ENCODE data around the gene GLUL.

The GLUL gene

DNA sequence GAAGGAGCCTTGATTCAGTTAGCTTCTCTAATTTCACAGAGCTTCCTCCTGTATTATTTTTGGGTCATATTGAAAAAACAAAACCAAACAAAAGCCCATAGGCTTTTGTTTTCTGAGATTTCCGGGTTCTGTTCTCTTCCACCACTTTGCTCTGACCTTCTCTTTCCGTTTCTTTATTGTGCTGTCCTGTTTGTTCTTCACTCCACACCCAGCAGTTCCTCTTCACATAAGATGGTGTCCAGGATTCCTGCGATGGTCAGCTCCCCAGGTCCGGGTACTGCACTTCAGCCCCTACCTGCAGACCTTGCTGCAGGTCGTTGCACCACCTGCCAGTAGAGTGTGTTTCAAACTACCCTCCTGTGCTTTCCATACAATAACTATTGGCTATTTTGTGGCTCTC lies 44.6 kb downstream of the GLUL start:
- Histone ChIP-seq H3K27me3 (ENCODE audit: insufficient read depth, low read length, poor library complexity) (no peaks in the 10 kb centered on the region), H4K8ac (ENCODE audit: low read depth, low read length) (no peak overlapping the region), H3K27ac (ENCODE audit: low read depth, low read length) (no peak overlapping the region), H3K4me3 (ENCODE audit: low read length) (no peak overlapping the region), H2BK5ac (ENCODE audit: low read length) (no peak overlapping the region), H3K4me2 (ENCODE audit: low read length) (no peak overlapping the region), H4K5ac (ENCODE audit: low read length) (no peak overlapping the region), H2BK15ac (replicated peaks; ENCODE audit: low read depth) (no peak overlapping the region), H3K79me2 (ENCODE audit: control insufficient read depth, insufficient read depth, low read length) (no peaks in the 10 kb centered on the region), H3K79me1 (ENCODE audit: low read length) (no peaks in the 10 kb centered on the region), H3K56ac (ENCODE audit: low read length) (no peak overlapping the region), H3K36me3 (ENCODE audit: control insufficient read depth, insufficient read depth, low read length) (no peaks in the 10 kb centered on the region), H2BK120ac (ENCODE audit: low read depth, low read length) (no peak overlapping the region), H3K4me1 (ENCODE audit: control insufficient read depth, low read depth, low read length) (peaks cover 6% of the 10 kb centered on the region), H3K9ac (ENCODE audit: low read length) (no peak overlapping the region), H3K23ac (ENCODE audit: low read length) (no peak overlapping the region), H2AK5ac (ENCODE audit: low read length) (no peak overlapping the region), H3K4ac (ENCODE audit: low read depth, low read length) (no peak overlapping the region), H3K18ac (ENCODE audit: low read length) (no peak overlapping the region)
- no peak for DNase-seq
- WGBS (ENCODE audit: extremely low coverage, insufficient coverage, low lambda C conversion rate) = no CpG with 5 or more reads among the region's 5 CpGs

DNA sequence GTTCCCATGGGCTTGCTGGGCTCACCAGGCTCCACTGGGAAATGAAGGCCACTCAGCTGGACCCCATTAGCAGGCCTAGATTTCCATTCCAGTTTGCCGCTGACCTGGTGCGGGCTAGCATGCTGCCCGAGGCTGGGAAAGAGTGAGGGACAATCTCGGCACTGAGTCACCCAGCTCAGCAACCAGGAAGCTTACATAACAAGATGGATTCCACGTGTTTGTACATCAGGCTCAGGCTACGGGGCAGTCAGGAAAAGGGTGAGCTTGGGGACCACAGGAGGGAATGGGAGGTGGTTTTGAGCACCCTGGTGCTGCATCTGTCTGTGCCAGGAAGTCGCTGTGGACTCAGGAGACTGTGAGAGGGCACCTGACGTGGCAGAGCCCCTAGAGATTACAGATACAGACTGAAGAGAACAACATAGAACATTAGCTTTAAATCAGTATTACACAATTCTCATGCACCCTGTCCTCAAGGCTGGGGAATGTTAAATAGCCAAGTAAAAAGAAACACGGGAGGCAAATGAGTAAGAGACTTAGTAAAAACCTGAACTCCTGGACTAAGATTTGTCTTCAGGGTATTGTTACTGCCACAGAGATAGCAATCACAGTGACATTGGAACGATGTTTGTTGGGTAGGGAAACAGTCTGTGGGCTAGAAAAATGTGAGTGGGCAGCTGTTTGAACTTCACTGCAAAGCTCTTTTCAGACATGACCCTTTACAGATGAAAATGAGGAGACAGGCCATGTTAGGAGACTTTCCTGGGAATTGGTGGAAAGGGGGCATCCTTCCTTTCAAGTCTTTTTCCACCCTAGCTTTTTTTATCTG lies 51.1 kb downstream of the GLUL start:
- peak overlapping the region; percentile 30 for H3K56ac ChIP-seq (ENCODE audit: low read length)
- no peaks in the 10 kb centered on the region for H3K79me2 ChIP-seq (ENCODE audit: control insufficient read depth, insufficient read depth, low read length)
- H3K4me1 ChIP-seq (ENCODE audit: control insufficient read depth, low read depth, low read length) = peaks cover 1% of the 10 kb centered on the region
- no peak overlapping the region for H2BK15ac ChIP-seq (replicated peaks; ENCODE audit: low read depth)
- no peak overlapping the region for H4K8ac ChIP-seq (ENCODE audit: low read depth, low read length)
- WGBS (ENCODE audit: extremely low coverage, insufficient coverage, low lambda C conversion rate) = no CpG with 5 or more reads among the region's 10 CpGs
- H3K23ac ChIP-seq (ENCODE audit: low read length) = no peak overlapping the region
- H3K9ac ChIP-seq (ENCODE audit: low read length) = no peak overlapping the region
- no peak overlapping the region for H4K5ac ChIP-seq (ENCODE audit: low read length)
- H2AK5ac ChIP-seq (ENCODE audit: low read length) = no peak overlapping the region
- DNase-seq = no peak
- H3K27ac ChIP-seq (ENCODE audit: low read depth, low read length) = no peak overlapping the region
- H3K4ac ChIP-seq (ENCODE audit: low read depth, low read length) = no peak overlapping the region
- no peaks in the 10 kb centered on the region for H3K27me3 ChIP-seq (ENCODE audit: insufficient read depth, low read length, poor library complexity)
- no peak overlapping the region for H3K4me3 ChIP-seq (ENCODE audit: low read length)
- no peaks in the 10 kb centered on the region for H3K36me3 ChIP-seq (ENCODE audit: control insufficient read depth, insufficient read depth, low read length)
- no peak overlapping the region for H3K18ac ChIP-seq (ENCODE audit: low read length)
- no peak overlapping the region for H2BK5ac ChIP-seq (ENCODE audit: low read length)
- H2BK120ac ChIP-seq (ENCODE audit: low read depth, low read length) = no peak overlapping the region
- no peaks in the 10 kb centered on the region for H3K79me1 ChIP-seq (ENCODE audit: low read length)
- H3K4me2 ChIP-seq (ENCODE audit: low read length) = no peak overlapping the region

DNA sequence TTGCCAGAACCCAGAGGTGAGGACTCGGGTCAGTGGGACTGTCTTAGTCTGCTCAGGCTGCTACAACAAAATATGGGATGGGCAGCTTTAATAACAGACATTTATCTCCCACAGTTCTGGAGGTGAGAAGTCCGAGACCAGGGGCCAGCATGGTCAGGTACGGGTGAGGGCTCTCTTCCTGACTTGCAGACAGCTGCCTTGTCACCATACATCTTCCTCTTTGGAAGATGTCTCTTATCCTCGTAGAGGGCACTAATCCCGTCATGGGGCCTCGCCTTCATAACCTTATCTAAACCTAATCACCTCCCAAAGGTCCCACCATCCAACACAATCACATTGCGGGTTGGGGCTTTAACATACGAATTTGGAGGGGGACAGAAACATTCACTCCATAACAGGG lies 51.9 kb downstream of the GLUL start:
- no CpG with 5 or more reads among the region's 8 CpGs for WGBS (ENCODE audit: extremely low coverage, insufficient coverage, low lambda C conversion rate)
- no peaks in the 10 kb centered on the region for H3K27me3 ChIP-seq (ENCODE audit: insufficient read depth, low read length, poor library complexity)

DNA sequence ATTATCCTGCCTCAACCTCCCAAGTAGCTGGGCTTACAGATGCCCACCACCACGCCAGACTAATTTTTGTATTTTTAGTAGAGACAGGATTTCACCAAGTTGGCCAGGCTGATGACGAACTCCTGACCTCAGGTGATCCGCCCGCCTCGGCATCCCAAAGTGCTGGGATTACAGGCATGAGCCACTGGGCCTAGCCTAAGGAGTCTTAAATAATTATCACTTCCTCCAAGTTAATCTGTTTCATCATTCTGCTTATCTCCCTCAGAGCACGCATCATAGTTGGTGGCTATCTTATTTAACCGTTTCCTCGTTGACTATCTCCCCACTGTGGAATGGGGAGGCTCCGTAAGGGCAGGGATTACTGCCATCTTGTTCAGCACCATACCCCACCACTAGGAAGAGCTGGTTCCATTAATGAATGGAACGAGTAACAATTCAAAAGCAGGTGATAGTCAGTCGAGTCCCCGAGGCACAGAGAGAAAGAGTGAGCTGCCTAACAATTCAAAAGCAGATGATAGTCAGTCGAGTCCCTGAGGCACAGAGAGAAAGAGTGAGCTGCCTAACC lies 52.7 kb downstream of the GLUL start:
- no peak overlapping the region for H3K4me3 ChIP-seq (ENCODE audit: low read length)
- no peak overlapping the region for H3K18ac ChIP-seq (ENCODE audit: low read length)
- no peak overlapping the region for H3K4me2 ChIP-seq (ENCODE audit: low read length)
- DNase-seq = peak; percentile 73
- no peaks in the 10 kb centered on the region for H3K36me3 ChIP-seq (ENCODE audit: control insufficient read depth, insufficient read depth, low read length)
- H3K79me2 ChIP-seq (ENCODE audit: control insufficient read depth, insufficient read depth, low read length) = no peaks in the 10 kb centered on the region
- no peak overlapping the region for H2BK120ac ChIP-seq (ENCODE audit: low read depth, low read length)
- H2AK5ac ChIP-seq (ENCODE audit: low read length) = no peak overlapping the region
- no peak overlapping the region for H3K9ac ChIP-seq (ENCODE audit: low read length)
- no peaks in the 10 kb centered on the region for H3K27me3 ChIP-seq (ENCODE audit: insufficient read depth, low read length, poor library complexity)
- H3K79me1 ChIP-seq (ENCODE audit: low read length) = no peaks in the 10 kb centered on the region
- H4K5ac ChIP-seq (ENCODE audit: low read length) = no peak overlapping the region
- peaks cover 1% of the 10 kb centered on the region for H3K4me1 ChIP-seq (ENCODE audit: control insufficient read depth, low read depth, low read length)
- H2BK5ac ChIP-seq (ENCODE audit: low read length) = no peak overlapping the region
- H3K23ac ChIP-seq (ENCODE audit: low read length) = no peak overlapping the region
- H3K56ac ChIP-seq (ENCODE audit: low read length) = no peak overlapping the region
- H3K4ac ChIP-seq (ENCODE audit: low read depth, low read length) = no peak overlapping the region
- no peak overlapping the region for H2BK15ac ChIP-seq (replicated peaks; ENCODE audit: low read depth)
- no CpG with 5 or more reads among the region's 13 CpGs for WGBS (ENCODE audit: extremely low coverage, insufficient coverage, low lambda C conversion rate)
- H4K8ac ChIP-seq (ENCODE audit: low read depth, low read length) = no peak overlapping the region
- H3K27ac ChIP-seq (ENCODE audit: low read depth, low read length) = no peak overlapping the region

More for the DNA sequence above, 51.9 kb downstream of the GLUL start:
- H2BK5ac ChIP-seq (ENCODE audit: low read length) = no peak overlapping the region
- no peak overlapping the region for H3K4ac ChIP-seq (ENCODE audit: low read depth, low read length)
- H3K79me2 ChIP-seq (ENCODE audit: control insufficient read depth, insufficient read depth, low read length) = no peaks in the 10 kb centered on the region
- H3K36me3 ChIP-seq (ENCODE audit: control insufficient read depth, insufficient read depth, low read length) = no peaks in the 10 kb centered on the region
- H3K4me2 ChIP-seq (ENCODE audit: low read length) = no peak overlapping the region
- H3K18ac ChIP-seq (ENCODE audit: low read length) = no peak overlapping the region
- no peak overlapping the region for H3K4me3 ChIP-seq (ENCODE audit: low read length)
- H3K27ac ChIP-seq (ENCODE audit: low read depth, low read length) = no peak overlapping the region
- H4K5ac ChIP-seq (ENCODE audit: low read length) = no peak overlapping the region
- no peak overlapping the region for H2BK120ac ChIP-seq (ENCODE audit: low read depth, low read length)
- H3K56ac ChIP-seq (ENCODE audit: low read length) = no peak overlapping the region
- no peak overlapping the region for H2BK15ac ChIP-seq (replicated peaks; ENCODE audit: low read depth)
- no peak overlapping the region for H2AK5ac ChIP-seq (ENCODE audit: low read length)
- H4K8ac ChIP-seq (ENCODE audit: low read depth, low read length) = no peak overlapping the region
- no peak for DNase-seq
- H3K9ac ChIP-seq (ENCODE audit: low read length) = no peak overlapping the region
- H3K4me1 ChIP-seq (ENCODE audit: control insufficient read depth, low read depth, low read length) = peaks cover 1% of the 10 kb centered on the region
- H3K79me1 ChIP-seq (ENCODE audit: low read length) = no peaks in the 10 kb centered on the region
- no peak overlapping the region for H3K23ac ChIP-seq (ENCODE audit: low read length)

DNA sequence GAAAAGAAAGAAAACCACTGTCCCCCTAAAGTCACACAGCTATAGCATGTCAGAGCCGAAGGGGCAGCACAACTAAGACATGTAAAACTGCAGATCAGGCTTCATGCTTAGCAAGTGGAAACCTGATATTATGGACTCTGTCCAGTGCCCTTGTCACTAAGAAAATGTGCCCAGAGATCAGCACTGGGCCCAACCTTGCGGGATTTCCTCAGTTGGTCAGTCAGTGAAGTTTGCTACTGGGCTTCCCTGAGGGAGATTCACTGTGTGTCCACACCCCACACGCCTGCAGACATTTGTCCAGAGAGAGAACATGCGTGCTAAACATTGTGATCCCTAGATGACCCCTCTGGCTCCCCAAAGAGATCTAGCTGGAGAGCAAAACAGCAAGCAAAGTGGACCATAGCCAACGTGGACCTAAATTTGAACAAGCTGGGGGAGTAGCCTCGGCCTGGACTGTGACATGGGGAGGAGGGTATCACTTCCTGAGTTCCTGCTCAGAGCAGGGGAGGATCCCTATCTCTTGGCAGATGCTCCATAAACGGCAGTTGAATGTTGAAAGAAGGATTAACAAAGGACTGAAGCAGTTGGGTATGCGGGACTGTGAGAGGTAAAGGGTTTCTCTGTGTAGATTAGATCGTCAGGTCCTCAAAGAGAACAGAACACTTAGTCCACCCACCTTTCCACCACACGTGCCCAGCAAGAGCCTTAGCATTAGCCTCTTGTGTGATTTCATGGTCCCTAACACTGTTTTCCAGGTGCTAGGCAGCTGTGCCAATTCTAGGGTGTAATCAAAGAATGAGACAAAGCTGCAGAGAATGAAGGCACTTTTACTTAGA lies 53.6 kb downstream of the GLUL start:
- Histone ChIP-seq H3K4me3 (ENCODE audit: low read length) (no peak overlapping the region), H2AK5ac (ENCODE audit: low read length) (no peak overlapping the region), H3K9ac (ENCODE audit: low read length) (no peak overlapping the region), H3K36me3 (ENCODE audit: control insufficient read depth, insufficient read depth, low read length) (no peaks in the 10 kb centered on the region), H3K56ac (ENCODE audit: low read length) (peak overlapping the region; percentile 53), H4K8ac (ENCODE audit: low read depth, low read length) (no peak overlapping the region), H3K4me2 (ENCODE audit: low read length) (no peak overlapping the region), H4K5ac (ENCODE audit: low read length) (no peak overlapping the region), H3K27me3 (ENCODE audit: insufficient read depth, low read length, poor library complexity) (no peaks in the 10 kb centered on the region), H3K23ac (ENCODE audit: low read length) (no peak overlapping the region), H3K4ac (ENCODE audit: low read depth, low read length) (no peak overlapping the region), H3K79me2 (ENCODE audit: control insufficient read depth, insufficient read depth, low read length) (no peaks in the 10 kb centered on the region), H3K27ac (ENCODE audit: low read depth, low read length) (no peak overlapping the region), H2BK5ac (ENCODE audit: low read length) (no peak overlapping the region), H3K18ac (ENCODE audit: low read length) (no peak overlapping the region), H2BK15ac (replicated peaks; ENCODE audit: low read depth) (no peak overlapping the region), H2BK120ac (ENCODE audit: low read depth, low read length) (no peak overlapping the region), H3K4me1 (ENCODE audit: control insufficient read depth, low read depth, low read length) (peaks cover 1% of the 10 kb centered on the region), H3K79me1 (ENCODE audit: low read length) (no peaks in the 10 kb centered on the region)
- DNase-seq = peak; percentile 48
- WGBS (ENCODE audit: extremely low coverage, insufficient coverage, low lambda C conversion rate) = no CpG with 5 or more reads among the region's 10 CpGs
